NCI-H1048 (cell line): Measurements from ENCODE around the gene SOX10.

Experiments used
- DNase-seq: peaks from one replicate; lab custom pipeline; 2025; lab: John Stamatoyannopoulos, UW

The SOX10 gene

DNA sequence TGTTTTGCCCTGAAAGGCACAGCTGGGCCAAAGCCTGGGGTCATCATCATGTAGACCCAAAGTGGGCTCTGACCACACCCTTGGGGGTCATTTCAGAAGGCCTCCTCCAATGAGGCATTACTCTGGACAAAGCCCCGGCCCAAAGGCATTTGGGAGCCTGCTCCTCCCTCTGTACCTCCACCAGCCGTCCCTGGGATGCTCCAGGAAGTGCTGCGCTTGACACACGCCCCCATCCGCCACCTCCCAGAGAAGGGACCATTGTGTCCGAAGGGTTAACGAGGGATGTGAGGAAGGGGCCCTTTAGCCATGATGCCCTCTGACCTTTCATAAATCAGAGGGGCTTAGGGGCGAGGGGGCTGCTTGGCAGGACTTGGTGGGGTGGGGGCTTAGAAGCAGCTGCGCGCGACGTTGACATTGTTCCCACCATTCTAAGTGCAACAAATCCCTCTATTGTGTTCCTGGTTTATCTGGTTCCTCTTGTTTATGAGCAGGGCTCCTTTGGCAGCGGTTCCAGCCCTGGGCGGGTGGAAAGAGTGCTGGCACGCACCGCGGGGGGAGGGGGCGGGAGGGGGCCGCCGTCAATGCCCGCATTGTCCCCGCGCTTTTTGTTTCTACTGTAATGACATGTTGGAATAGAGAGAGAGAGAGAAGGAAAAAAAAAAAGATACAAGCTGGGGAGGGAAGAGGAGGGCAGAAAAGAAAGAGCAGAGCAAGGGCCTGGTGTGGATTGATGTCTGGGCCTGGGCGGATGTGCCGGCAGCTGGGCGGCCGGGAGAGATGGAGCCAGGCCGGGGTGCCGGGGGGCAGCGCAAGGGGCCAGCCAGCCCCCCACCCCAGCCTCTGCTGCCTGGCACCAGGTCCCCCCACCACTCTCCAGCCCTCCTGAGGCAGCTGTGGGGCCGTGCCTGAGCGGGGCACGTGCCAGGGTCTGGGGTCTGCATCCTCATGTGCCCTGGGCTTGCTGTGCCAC lies 32.1 kb upstream of the SOX10 start:
- no peak for DNase-seq

DNA sequence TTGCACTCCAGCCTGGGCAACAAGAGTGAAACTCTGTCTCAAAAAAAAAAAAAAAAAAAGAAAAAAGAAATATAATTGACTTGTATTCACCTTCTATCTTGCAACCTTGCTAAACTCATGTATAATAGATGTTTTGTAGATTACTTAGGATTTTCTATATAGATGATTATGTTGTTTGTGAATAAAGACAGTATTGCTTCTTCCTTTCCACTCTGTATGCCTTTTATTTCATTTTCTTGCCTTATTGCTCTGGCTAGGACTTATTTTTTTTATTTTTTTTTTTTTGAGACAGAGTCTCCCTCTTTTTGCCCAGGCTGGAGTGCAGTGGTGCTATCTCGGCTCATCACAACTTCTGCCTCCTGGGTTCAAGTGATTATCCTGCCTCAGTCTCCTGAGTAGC lies 29.7 kb upstream of the SOX10 start:
- no peak for DNase-seq

DNA sequence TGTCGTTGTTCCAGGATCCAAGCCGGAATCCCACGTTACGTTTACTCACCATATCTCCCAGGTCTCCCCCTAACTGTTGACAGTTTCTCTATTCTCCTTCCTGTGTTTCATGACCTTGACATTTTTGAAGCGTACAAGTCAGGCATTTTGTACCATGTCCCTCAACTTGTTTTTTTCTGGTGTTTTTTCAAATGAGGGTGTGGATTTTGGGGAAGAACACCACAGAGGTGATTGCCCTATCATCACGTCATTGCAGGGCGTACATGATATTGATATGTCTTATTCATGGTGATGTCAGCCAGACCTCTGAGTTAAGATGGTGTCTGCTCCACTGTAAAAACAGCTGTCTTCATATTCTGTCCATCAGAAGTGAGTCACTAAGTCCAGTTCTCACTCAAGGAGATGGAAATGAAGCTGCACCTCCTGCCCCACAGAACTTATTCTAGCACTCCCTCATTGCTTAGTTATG lies 28.3 kb upstream of the SOX10 start:
- no peak for DNase-seq

DNA sequence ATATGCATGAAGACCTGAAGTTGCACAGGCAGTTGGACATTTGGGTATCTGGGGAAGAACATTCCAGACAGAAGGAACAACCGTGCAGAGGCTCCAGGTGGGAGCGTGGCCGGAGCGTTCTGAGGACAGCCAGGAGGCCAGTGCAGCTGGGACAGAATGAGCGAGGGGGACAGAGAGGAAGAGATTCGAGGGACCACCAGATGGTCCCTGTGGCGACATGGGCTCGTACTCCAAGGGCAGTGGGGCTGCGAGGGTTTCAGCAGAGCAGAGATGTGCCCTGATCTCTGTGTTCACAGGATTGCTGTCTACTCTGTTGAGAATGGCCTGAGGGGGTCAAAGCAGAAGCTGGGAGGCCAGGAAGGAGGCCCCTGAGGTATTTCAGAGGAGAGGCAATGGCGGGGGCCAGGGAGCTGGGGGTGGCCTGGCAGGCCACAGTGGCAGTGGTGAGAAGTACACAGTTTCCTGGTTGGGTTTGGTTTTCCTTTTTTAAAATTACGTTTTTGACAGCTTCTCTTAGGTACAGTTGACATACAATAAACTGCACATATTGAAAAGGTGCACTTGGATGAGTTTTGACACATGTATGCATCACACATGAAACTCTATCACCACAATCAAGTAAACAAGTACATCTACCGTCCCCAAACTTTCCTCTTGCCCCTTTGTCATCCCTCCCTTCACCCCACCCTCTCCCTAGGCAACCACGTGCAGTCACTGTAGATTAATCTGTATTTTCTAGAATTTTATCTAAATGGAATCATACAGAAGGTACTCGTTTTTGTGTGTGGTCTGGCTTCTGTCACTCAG lies 24.8 kb upstream of the SOX10 start:
- DNase-seq: no peak

DNA sequence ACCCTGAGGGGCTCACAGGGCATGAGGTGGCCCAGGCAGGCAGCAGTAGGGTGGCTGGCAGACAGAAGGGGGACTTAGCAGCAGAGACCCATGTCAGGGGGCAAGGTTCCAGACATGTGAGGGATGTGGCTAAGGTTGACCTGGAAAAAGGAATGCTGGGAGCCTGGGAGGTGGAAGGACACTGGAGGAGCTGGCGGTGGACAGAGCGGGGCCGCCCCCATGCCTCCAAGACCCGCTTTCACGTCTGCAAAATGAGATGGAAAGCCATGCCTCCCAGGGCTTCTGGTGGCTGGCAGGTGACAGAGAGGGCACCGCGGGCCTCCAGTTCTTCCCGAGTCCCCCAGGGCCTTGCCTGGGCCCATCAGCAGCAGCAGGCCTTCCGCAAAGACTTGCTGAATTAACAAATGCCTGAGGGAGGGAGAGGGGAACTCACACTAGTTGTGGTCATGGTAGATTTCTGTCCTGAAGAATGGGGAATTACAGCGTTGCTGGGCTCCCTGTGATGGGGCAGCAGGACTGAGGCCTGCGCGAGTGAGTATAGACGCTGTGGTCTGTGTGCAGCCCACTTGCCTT lies 23.1 kb upstream of the SOX10 start:
- no peak for DNase-seq

DNA sequence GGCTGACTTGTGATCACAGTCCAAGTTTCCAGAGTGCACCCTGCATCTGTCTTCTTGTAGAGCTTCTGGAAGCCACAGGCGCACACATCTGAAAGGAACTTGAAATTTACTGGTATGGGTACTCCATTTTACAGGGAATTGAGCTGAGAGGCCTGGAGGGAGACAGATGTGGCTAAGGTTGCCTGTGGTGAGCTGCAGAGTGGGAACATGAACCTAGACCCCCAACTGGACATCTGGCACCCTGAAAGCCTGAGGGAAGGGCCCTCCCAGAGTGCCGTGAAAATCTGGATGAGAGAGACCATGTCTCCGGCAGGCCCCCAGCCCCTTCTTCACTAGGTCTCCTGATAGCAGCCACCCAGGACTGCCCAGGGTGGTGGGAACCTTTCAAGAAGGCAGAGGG lies 22.6 kb upstream of the SOX10 start:
- no peak for DNase-seq

DNA sequence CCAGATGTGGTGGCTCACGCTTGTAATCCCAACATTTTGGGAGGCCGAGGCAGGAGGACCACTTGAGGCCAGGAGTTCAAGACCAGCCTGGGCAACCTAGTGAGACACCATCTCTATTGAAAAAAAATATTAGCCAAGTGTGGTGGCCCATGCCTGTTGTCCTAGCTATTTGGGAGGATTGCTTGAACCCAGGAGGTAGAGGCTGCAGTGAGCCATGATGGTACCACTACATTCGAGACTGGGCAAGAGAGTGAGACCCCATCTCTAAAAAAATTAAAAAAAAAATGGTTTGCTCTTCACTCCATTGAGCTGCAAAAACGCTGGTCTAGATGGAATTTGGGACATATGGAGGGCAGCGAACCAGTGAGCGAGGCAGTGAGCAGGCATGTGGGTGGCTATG lies 21.6 kb upstream of the SOX10 start:
- no peak for DNase-seq

DNA sequence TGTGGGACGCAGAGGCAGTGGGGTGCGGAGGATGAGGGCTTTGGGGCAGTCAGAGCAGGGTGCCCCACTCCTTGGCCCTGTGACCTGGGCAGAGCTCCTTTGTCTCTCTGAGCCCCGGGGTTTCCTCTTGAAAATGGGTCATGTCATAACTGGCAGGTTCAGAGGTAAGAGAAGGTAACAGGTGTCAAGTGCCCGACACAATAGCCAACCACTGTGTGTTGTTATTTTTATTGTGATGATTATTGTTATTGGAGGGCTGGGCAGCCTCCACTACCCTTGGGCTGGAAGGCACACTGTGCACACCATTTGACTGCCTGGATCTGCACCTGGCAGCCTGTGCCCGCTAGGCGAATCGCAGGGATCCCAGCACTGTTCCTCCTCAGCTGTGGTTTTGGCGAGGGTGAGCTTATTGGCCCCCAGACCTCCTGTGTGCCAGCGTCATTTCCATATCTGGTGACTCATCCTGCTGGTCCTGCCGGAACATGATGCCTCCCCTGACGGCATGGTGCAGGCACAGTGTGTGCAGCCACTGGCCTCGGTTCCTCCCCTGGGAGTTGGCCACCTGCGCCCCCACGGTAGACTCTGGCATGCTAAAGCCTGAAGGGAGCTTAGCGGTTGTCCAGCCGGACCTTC lies 15.4 kb upstream of the SOX10 start:
- no peak for DNase-seq

DNA sequence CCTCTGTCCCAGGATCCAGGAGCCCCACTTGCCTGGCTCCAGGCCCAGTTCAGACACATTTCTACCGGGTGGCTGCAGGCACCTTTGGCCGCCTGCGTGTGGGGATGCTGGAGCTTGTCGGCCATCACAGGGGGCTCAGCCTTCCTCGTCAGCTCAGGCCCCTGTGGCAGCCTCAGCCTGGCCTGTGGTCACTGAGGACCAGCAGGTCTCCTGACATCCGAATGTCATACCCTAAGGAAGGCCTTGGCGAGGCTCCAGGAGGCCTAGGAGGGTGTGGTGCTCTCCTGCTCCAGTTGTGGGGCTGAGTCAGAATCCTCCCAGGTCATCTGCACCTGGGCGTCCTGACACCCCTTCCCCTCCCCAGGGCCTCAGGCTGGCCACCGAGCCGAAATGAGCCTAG lies 14.9 kb upstream of the SOX10 start:
- DNase-seq: no peak

GRCh38 chr22:37998543-37998942 lies 14.2 kb upstream of the SOX10 start:
- DNase-seq: no peak

DNA sequence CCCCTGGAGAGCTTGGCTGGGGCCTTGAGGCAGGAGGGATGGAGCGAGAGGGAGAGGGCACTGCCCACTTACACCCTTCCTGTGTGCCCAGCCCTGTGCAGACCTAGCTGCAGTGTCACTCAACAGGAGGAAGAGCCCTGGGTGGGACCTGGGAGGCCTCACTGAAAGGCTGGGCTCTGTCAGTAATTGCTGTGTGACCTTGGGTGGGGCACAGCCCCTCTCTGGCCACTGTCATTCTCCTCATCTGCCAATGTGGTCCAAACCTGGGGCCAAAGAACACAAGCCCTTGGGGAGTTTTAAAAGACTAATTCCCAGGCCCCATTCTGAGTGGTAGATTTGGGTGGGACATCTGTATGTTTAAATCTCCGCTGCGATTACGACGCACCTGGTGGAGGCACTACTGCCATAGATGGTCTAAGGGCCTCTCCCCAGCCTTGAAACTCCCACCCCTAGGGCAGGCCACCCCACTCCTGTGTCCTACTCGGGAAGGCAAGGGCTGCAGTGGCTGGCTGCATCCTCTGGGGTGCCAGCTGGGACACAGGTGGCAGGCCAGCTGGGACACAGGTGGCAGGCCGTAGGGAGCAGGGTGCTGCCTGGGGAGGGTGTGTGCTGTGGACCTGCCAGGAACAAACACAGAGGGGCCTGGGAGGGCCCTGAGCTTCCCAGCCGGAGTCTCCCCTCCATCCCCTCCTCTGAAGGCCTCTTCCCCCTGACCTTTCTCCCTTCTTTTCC lies 12.3 kb upstream of the SOX10 start:
- no peak for DNase-seq

GRCh38 chr22:37996079-37996478 lies 11.7 kb upstream of the SOX10 start:
- no peak for DNase-seq

- DNase-seq: no peak
Measured at GRCh38 chr22:37995460-37995859, 11.1 kb upstream of the SOX10 start.

DNA sequence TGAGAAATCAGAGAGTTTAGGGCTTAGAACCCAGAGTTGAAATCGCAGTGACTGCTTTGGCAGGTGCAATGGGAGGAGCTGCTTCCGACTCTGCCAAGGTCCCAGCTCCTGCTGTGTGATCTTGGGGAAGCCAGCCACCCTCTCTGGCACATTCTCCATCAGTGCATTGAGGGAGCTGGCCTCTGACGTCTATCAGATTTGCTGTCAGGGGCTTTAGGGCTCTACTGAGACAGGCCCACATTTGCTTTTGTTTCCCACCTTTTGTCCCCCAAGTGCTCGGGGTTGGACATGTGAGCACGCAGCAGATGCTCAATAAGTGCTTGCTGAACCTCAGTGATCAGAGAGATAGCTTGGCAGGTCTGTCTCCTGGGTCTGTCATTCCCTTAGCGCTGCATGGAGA lies 10.6 kb upstream of the SOX10 start:
- DNase-seq: no peak

DNA sequence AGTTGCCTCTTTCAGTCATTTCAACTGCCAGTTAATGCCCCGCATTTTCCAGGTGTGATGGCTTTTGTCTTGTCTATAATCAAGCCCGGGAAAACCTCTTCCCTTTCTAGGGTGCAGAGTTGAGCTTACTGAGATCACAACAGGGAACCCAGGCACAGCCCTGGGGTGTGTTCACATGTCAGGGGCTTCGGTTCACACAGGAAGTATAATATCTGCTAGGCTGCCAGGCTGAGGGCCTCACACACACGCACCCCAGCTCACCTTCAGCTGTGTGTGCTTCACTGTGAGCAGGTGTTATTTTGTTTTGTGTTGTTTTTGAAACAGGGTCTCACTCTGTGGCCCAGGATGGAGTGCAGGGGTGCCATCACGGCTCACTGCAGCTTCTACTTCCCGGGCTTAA lies 9.7 kb upstream of the SOX10 start:
- no peak for DNase-seq

DNA sequence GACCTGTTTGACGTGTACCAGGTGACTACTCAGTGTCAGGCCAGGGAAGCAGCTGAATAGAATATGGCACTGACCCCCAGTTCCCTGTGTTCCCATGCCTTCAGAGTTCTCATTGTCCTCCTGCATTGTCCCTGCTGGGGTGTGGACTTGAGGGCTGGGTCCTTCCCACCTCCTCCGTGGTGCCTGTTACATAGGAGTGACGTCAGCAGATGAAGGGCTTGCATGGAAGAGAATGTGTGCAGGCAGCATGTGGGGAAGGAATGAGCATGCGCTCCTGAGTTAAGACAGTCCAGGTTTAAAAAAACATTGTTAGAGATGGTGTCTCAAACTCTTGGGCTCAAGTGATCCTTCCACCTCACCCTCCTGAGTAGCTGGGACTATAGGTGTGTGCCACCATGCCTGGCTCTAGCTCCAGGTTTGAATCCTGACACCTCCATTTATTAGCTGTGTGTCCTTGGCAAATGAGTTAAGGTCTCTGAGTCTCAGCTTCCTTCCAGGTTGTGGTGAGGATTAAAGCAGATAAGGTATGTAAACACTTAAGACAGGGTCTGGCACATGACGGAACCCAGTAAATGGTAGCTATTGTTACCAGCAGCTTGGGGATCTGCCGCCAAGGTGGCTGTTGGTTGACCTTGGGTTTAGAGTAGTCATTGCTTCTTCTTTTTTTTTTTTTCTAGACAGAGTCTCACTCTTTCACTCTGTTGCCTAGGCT lies 7.5 kb upstream of the SOX10 start:
- no peak for DNase-seq

DNA sequence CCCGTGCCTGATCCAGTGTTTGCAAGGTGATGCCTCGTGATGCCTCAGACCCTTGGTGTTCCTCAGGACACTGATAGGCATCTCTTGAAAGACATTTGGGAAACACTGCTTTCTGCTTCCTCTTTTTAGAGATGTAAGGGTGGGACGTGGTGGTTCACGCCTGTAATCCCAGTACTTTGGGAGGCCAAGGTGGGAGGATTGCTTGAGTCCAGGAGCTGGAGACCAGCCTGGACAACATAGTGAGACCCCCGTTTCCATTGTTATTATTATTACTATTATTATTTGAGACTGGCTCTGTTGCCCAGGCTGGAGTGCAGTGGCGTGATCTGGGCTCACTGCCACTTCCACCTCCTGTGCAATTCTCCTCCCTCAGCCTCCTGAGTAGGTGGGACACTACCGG lies 6.5 kb upstream of the SOX10 start:
- no peak for DNase-seq

- DNase-seq: no peak
Measured at GRCh38 chr22:37990301-37990700, 5.9 kb upstream of the SOX10 start.

GRCh38 chr22:37989146-37990045 lies 5.0 kb upstream of the SOX10 start:
- DNase-seq: no peak

GRCh38 chr22:37986371-37986770 lies 2.0 kb upstream of the SOX10 start:
- no peak for DNase-seq
